Neuronal stem cell (in vitro differentiated cells): ENCODE data around the gene IFT57.

Experiments used
- DNase-seq: peaks from one replicate; pipeline ENCODE4 v3.0.0-alpha.2; 2013; ENCODE audit warnings: low spot score
- H2AFZ ChIP-seq: one replicate; pipeline ENCODE4 v1.6.1; 2013; ENCODE audit warnings: mild to moderate bottlenecking, low read length, inconsistent platforms
- H2AK5ac ChIP-seq: 2 replicates; pipeline ENCODE4 v1.6.1; 2013; ENCODE audit warnings: low read depth, mild to moderate bottlenecking, inconsistent platforms, low read length, moderate library complexity, mixed read lengths
- H2BK120ac ChIP-seq: 2 replicates; pipeline ENCODE4 v1.6.1; 2013; ENCODE audit warnings: low read depth, mild to moderate bottlenecking, inconsistent platforms, low read length, moderate library complexity, mixed read lengths
- H2BK12ac ChIP-seq: one replicate; pipeline ENCODE4 v1.6.1; 2013; ENCODE audit warnings: low read length, inconsistent platforms
- H2BK15ac ChIP-seq: 2 replicates; pipeline ENCODE4 v1.6.1; 2013; ENCODE audit warnings: mild to moderate bottlenecking, low read length, inconsistent platforms, mixed read lengths
- H2BK5ac ChIP-seq: one replicate; pipeline ENCODE4 v1.6.1; 2013; ENCODE audit warnings: inconsistent platforms, mild to moderate bottlenecking, low read length, moderate library complexity
- H3K14ac ChIP-seq: one replicate; pipeline ENCODE4 v1.6.1; 2013; ENCODE audit warnings: low read length, inconsistent platforms
- H3K18ac ChIP-seq: 2 replicates; pipeline ENCODE4 v1.6.1; 2013; ENCODE audit warnings: low read length, inconsistent platforms
- H3K23ac ChIP-seq: 2 replicates; pipeline ENCODE4 v1.6.1; 2013; ENCODE audit warnings: low read depth, mild to moderate bottlenecking, mixed read lengths, low read length, inconsistent platforms; ENCODE audit not compliant: poor library complexity
- H3K27ac ChIP-seq: replicated peaks from 3 replicates; pipeline ENCODE4 v1.5.1; 2013; ENCODE audit warnings: low read length, inconsistent platforms
- H3K27me3 ChIP-seq, 3 experiments: 2 replicates each; pipeline ENCODE4 v1.6.1; 2013; ENCODE audit warnings: low read length in 3 of 3, mild to moderate bottlenecking in 2 of 3, inconsistent platforms in 1 of 3, low read depth in 1 of 3, mixed read lengths in 1 of 3, moderate library complexity in 1 of 3; ENCODE audit not compliant: control insufficient read depth in 3 of 3, insufficient read depth in 3 of 3
- H3K36me3 ChIP-seq, 2 donors: replicated peaks in 1 of 2; 2 replicates each; pipeline ENCODE4 v1.6.1; 2013; ENCODE audit warnings: low read length in 2 of 2; ENCODE audit not compliant: control insufficient read depth in 2 of 2, insufficient read depth in 2 of 2
- H3K4ac ChIP-seq: 2 replicates; pipeline ENCODE4 v1.6.1; 2013; ENCODE audit warnings: inconsistent platforms, mild to moderate bottlenecking, low read length, moderate library complexity
- H3K4me1 ChIP-seq, 2 donors: 1 replicate in 1 of 2; 2 replicates in 1 of 2; pipeline ENCODE4 v1.6.1; 2013; ENCODE audit warnings: low read length in 2 of 2, low read depth in 1 of 2; ENCODE audit not compliant: control insufficient read depth in 2 of 2, insufficient read depth in 1 of 2
- H3K4me2 ChIP-seq: one replicate; pipeline ENCODE4 v1.6.1; 2013; ENCODE audit warnings: mild to moderate bottlenecking, low read length, inconsistent platforms; ENCODE audit not compliant: insufficient read depth, poor library complexity, severe bottlenecking
- H3K4me3 ChIP-seq, 2 donors: 2 replicates each; pipeline ENCODE4 v1.5.1; 2013; ENCODE audit warnings: low read length in 2 of 2, mild to moderate bottlenecking in 2 of 2, inconsistent platforms in 1 of 2, moderate library complexity in 1 of 2
- H3K79me1 ChIP-seq: one replicate; pipeline ENCODE4 v1.6.1; 2013; ENCODE audit warnings: low read depth, mild to moderate bottlenecking, inconsistent platforms, low read length, moderate library complexity
- H3K9ac ChIP-seq: one replicate; pipeline ENCODE4 v1.6.1; 2013; ENCODE audit warnings: mild to moderate bottlenecking, low read depth, low read length, inconsistent platforms; ENCODE audit not compliant: poor library complexity
- H3K9me3 ChIP-seq, 2 donors: replicated peaks in 1 of 2; 2 replicates each; pipeline versions ENCODE3 to v1.6.1; 2013; ENCODE audit warnings: low read length in 2 of 2, mild to moderate bottlenecking in 2 of 2, inconsistent platforms in 1 of 2, low read depth in 1 of 2, mixed read lengths in 1 of 2, moderate library complexity in 1 of 2; ENCODE audit not compliant: control insufficient read depth in 2 of 2, insufficient read depth in 1 of 2
- H4K8ac ChIP-seq: one replicate; pipeline ENCODE4 v1.6.1; 2013; ENCODE audit warnings: low read depth, mild to moderate bottlenecking, inconsistent platforms, low read length, moderate library complexity
- H4K91ac ChIP-seq: one replicate; pipeline ENCODE4 v1.6.1; 2013; ENCODE audit warnings: low read length, low read depth, mild to moderate bottlenecking, inconsistent platforms; ENCODE audit not compliant: poor library complexity
- WGBS, 2 donors: extraction: QIAGEN DNeasy Blood & Tissue Kit; methylation state at CpG; one replicate each; pipeline ENCODE4 v1.1.7; 2013; ENCODE audit warnings: missing lambda C conversion rate in 2 of 2, mixed read lengths in 1 of 2; ENCODE audit not compliant: insufficient read length in 2 of 2, insufficient replicate concordance in 1 of 2; ENCODE audit errors: extremely low coverage in 2 of 2; 5-methylcytosine and 5-hydroxymethylcytosine counted together

IFT57 gene

DNA sequence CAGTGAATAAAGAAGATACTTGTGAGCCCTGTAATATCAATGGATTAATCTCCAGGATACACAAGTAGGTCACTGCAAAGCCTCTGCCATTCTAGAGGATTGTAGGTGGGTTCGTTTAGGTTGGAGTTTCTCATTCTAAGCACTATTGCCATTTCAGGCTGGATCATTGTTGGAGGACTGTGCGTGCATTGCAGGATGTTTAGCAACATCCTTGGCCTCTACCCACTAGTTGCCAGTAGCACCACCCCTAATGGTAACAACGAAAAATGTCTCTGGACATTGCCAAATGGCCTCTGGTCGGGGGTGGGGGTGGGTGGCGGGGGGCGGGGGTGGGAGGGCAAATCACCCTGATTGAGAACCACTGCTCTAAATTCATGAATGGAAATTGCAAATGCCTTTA, 4.9 kb upstream of the IFT57 start:
- no peaks in the 10 kb centered on the region for H3K36me3 ChIP-seq
- no peaks in the 10 kb centered on the region for H3K27me3 ChIP-seq
- no peak overlapping the region for H3K14ac ChIP-seq
- DNase-seq: no peak
- H2BK120ac ChIP-seq: no peak overlapping the region
- H3K9me3 ChIP-seq: no peaks in the 10 kb centered on the region
- no peak overlapping the region for H2AK5ac ChIP-seq
- H2BK12ac ChIP-seq: no peak overlapping the region
- no peak overlapping the region for H3K4me3 ChIP-seq
- H3K79me1 ChIP-seq: peaks cover under 1% of the 10 kb centered on the region
- no peak overlapping the region for H4K8ac ChIP-seq
- no peak overlapping the region for H4K91ac ChIP-seq
- no peak overlapping the region for H3K4me2 ChIP-seq
- H3K9ac ChIP-seq: no peak overlapping the region
- H3K23ac ChIP-seq: no peak overlapping the region
- no CpG with 5 or more reads among the region's 6 CpGs for WGBS, 2 donors
- no peak overlapping the region for H3K4ac ChIP-seq
- H3K18ac ChIP-seq: no peak overlapping the region
- H2AFZ ChIP-seq: no peak overlapping the region
- H3K27ac ChIP-seq: no peak overlapping the region
- H3K4me1 ChIP-seq: peaks cover 7 to 10% of the 10 kb centered on the region in 2 donors
- H2BK15ac ChIP-seq: no peak overlapping the region
- H2BK5ac ChIP-seq: no peak overlapping the region

DNA sequence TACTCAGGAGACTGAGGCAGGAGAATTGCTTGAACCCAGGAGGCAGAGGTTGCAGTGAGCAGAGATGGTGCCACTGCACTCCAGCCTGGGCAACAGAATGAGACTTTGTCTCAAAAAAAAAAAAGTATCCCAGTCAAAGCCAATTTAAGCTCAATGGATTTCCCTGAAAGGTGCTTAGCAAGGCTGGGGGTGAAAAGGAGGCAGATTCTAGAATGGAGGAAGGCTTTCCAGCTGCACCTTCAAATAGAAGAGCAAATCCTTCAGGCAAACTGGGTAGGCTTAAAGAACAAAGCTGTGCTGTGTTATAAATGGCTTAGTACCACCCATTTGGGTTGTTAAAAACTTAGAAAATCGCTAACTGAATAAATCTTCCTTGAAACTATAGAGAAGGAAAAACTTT, 3.0 kb upstream of the IFT57 start:
- H3K79me1 ChIP-seq: peaks cover 2% of the 10 kb centered on the region
- H2BK120ac ChIP-seq: no peak overlapping the region
- DNase-seq: peak; percentile 44
- no peak overlapping the region for H3K4me3 ChIP-seq
- H3K14ac ChIP-seq: no peak overlapping the region
- no peak overlapping the region for H4K91ac ChIP-seq
- no peak overlapping the region for H3K4ac ChIP-seq
- H3K27me3 ChIP-seq: no peaks in the 10 kb centered on the region
- no peak overlapping the region for H3K23ac ChIP-seq
- H3K4me2 ChIP-seq: no peak overlapping the region
- no peaks in the 10 kb centered on the region for H3K36me3 ChIP-seq
- no peak overlapping the region for H2BK5ac ChIP-seq
- no peak overlapping the region for H2AK5ac ChIP-seq
- WGBS, 2 donors: no CpG with 5 or more reads among the region's 1 CpG
- H2BK12ac ChIP-seq: no peak overlapping the region
- peak overlapping the region; percentile 37 for H3K27ac ChIP-seq
- no peak overlapping the region for H2BK15ac ChIP-seq
- H3K9me3 ChIP-seq: no peaks in the 10 kb centered on the region
- H4K8ac ChIP-seq: no peak overlapping the region
- peaks cover 9 to 13% of the 10 kb centered on the region in 2 donors for H3K4me1 ChIP-seq
- H3K18ac ChIP-seq: no peak overlapping the region
- no peak overlapping the region for H3K9ac ChIP-seq
- no peak overlapping the region for H2AFZ ChIP-seq

DNA sequence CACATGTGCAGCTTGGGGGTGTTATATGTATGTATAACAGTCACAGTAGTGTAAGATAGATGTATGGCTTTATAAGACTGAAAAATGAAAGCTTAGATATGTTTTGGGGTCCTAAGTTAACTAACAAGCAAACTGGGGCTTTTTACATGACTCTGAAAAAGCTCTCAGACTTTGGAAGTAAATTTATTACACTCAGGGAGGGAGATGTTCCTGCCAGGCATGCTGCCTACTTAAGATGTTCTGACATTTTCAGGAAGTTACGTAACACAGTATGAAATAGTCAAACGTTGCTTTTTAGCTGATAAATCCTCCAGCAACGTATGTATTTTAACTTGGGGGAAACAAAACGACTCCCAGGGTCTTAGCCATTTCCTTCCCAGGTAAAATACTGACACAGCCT, 1.7 kb upstream of the IFT57 start:
- Histone ChIP-seq H3K36me3 (no peaks in the 10 kb centered on the region), H2BK5ac (no peak overlapping the region), H2AK5ac (no peak overlapping the region), H4K8ac (no peak overlapping the region), H3K4ac (no peak overlapping the region), H2BK120ac (no peak overlapping the region), H3K14ac (no peak overlapping the region), H3K4me1 (peaks cover 9 to 13% of the 10 kb centered on the region in 2 donors), H2BK15ac (no peak overlapping the region), H3K4me2 (no peak overlapping the region), H3K27me3 (no peaks in the 10 kb centered on the region), H3K18ac (no peak overlapping the region), H3K23ac (no peak overlapping the region), H3K4me3 (no peak overlapping the region), H3K79me1 (peaks cover 2% of the 10 kb centered on the region), H2BK12ac (no peak overlapping the region), H3K9me3 (no peaks in the 10 kb centered on the region), H2AFZ (peak overlapping the region; percentile 96), H3K9ac (no peak overlapping the region), H4K91ac (no peak overlapping the region), H3K27ac (peak overlapping the region; percentile 11)
- WGBS, 2 donors: no CpG with 5 or more reads among the region's 4 CpGs
- no peak for DNase-seq

DNA sequence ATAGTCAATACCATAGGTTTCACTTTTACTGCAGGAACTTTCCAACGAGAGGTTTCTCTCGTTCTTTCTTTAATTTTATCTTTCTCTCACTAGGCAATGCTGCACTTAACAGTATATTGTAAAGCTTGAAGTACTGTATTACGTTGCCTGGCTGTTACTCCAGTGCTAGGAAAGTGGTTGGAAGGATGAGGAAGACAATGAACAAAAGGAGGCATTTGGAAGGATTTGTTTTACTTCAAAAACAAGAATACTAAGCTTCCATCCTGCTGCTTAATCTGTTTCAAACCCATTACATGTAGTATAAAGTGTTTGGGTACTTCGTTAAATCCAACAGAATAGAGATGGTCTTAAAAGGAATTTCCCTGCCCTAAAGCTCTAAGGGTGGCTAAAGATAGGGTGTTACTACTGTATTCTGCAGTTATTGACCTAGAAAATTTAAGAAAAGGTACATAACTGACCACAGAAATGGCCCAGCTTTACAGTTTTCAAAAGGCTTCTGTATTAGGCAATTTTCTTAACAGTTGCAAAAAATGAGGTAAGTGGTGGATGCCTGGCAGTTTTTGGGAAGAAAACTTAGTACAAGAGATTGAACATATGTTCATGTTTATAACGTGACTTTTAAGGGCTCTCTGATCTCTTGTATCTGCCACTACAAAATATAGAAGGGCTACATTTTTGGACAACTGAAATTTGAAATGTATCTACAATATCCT, 785 bp upstream of the IFT57 start:
- H3K4ac ChIP-seq: no peak overlapping the region
- no peak overlapping the region for H3K14ac ChIP-seq
- H3K4me2 ChIP-seq: peak overlapping the region; percentile 34
- peaks cover 9 to 13% of the 10 kb centered on the region in 2 donors for H3K4me1 ChIP-seq
- no peaks in the 10 kb centered on the region for H3K9me3 ChIP-seq
- H2BK120ac ChIP-seq: no peak overlapping the region
- no peak overlapping the region for H2BK5ac ChIP-seq
- H3K4me3 ChIP-seq: peak overlapping the region in 1 of 2 donors; percentile 81
- H3K27ac ChIP-seq: peak overlapping the region; percentile 77
- no peak overlapping the region for H2BK15ac ChIP-seq
- H2AFZ ChIP-seq: peak overlapping the region; percentile 96
- no peak overlapping the region for H2BK12ac ChIP-seq
- no peaks in the 10 kb centered on the region for H3K27me3 ChIP-seq
- WGBS, 2 donors: no CpG with 5 or more reads among the region's 5 CpGs
- no peak overlapping the region for H2AK5ac ChIP-seq
- H3K36me3 ChIP-seq: peaks cover 0 to 5% of the 10 kb centered on the region in 2 donors
- H4K91ac ChIP-seq: no peak overlapping the region
- peak; percentile 15 for DNase-seq
- no peak overlapping the region for H3K9ac ChIP-seq
- H3K79me1 ChIP-seq: peaks cover 2% of the 10 kb centered on the region
- H3K23ac ChIP-seq: no peak overlapping the region
- H3K18ac ChIP-seq: no peak overlapping the region
- H4K8ac ChIP-seq: no peak overlapping the region
